MM.1S (cell line): ENCODE measurements around the gene TMED1.

Experiments
- DNase-seq: peaks from one replicate; pipeline ENCODE4 v3.0.0-alpha.2; 2015
- H2AFZ ChIP-seq: fragments of 300-600 bp; sonication (generic); 2 replicates; pipeline ENCODE4 v1.6.0; 2016; ENCODE audit warnings: antibody characterized with exemption, low read length
- H3F3A ChIP-seq: fragments of 300-600 bp; sonication (generic); 2 replicates; pipeline ENCODE4 v1.6.1; 2016; ENCODE audit warnings: mild to moderate bottlenecking, antibody characterized with exemption, low read length, moderate library complexity, mixed read lengths; ENCODE audit not compliant: insufficient read depth
- H3K27ac ChIP-seq: fragments of 300-600 bp; sonication (generic); 2 replicates; pipeline ENCODE4 v1.5.1; 2016; ENCODE audit warnings: mild to moderate bottlenecking, low read length
- H3K27me3 ChIP-seq: fragments of 300-600 bp; sonication (generic); replicated peaks from 2 replicates; pipeline ENCODE4 v1.6.0; 2016; ENCODE audit warnings: low read length; ENCODE audit not compliant: insufficient read depth
- H3K36me3 ChIP-seq: fragments of 300-600 bp; sonication (generic); replicated peaks from 2 replicates; pipeline ENCODE4 v1.6.1; 2016; ENCODE audit warnings: mild to moderate bottlenecking, low read length, mixed read lengths; ENCODE audit not compliant: insufficient read depth
- H3K4me1 ChIP-seq: fragments of 300-600 bp; sonication (generic); 2 replicates; pipeline ENCODE4 v1.6.1; 2016; ENCODE audit warnings: low read length, mixed read lengths
- H3K4me2 ChIP-seq: fragments of 300-600 bp; sonication (generic); 2 replicates; pipeline ENCODE4 v1.6.0; 2016; ENCODE audit warnings: low read depth, low read length
- H3K4me3 ChIP-seq: fragments of 300-600 bp; sonication (generic); 2 replicates; pipeline ENCODE4 v1.5.1; 2016; ENCODE audit warnings: low read length, mixed read lengths
- H3K79me2 ChIP-seq: fragments of 300-600 bp; sonication (generic); 2 replicates; pipeline ENCODE4 v1.6.1; 2016; ENCODE audit warnings: mixed run types, low read length, mixed read lengths
- H3K9ac ChIP-seq: fragments of 300-600 bp; sonication (generic); 2 replicates; pipeline ENCODE4 v1.6.1; 2016; ENCODE audit warnings: low read length, mixed read lengths
- H3K9me2 ChIP-seq: fragments of 300-600 bp; sonication (generic); replicated peaks from 2 replicates; pipeline ENCODE4 v1.6.1; 2016; ENCODE audit warnings: mild to moderate bottlenecking, low read length, mixed read lengths; ENCODE audit not compliant: insufficient read depth
- H3K9me3 ChIP-seq: fragments of 300-600 bp; sonication (generic); replicated peaks from 2 replicates; pipeline ENCODE4 v1.6.1; 2016; ENCODE audit warnings: mild to moderate bottlenecking, low read length, mixed read lengths; ENCODE audit not compliant: insufficient read depth
- H4K20me1 ChIP-seq: fragments of 300-600 bp; sonication (generic); 2 replicates; pipeline ENCODE4 v1.6.1; 2016; ENCODE audit warnings: mild to moderate bottlenecking, low read length, moderate library complexity, mixed read lengths; ENCODE audit not compliant: insufficient read depth
- CTCF ChIP-seq: fragments of 300-600 bp; sonication (generic); IDR thresholded peaks from 2 replicates; pipeline ENCODE4 v1.5.1; 2016; ENCODE audit warnings: antibody characterized with exemption, low read length, mixed read lengths
- EZH2 ChIP-seq: fragments of 300-600 bp; sonication (generic); optimal IDR thresholded peaks from 2 replicates; pipeline ENCODE3; 2017; ENCODE audit warnings: low read depth, mild to moderate bottlenecking, antibody characterized with exemption, low read length, mixed read lengths
- EZH2phosphoT487 ChIP-seq: fragments of 300-600 bp; sonication (generic); IDR thresholded peaks from 2 replicates; pipeline ENCODE4 v1.6.1; 2018; ENCODE audit warnings: antibody characterized with exemption, low read length

The TMED1 gene

GRCh38 chr19:10852941-10853340 lies 16.9 kb upstream of the TMED1 start:
- H3K4me3 ChIP-seq: no peak overlapping the region
- no peak overlapping the region for H3K27ac ChIP-seq
- H3K9me2 ChIP-seq: no peaks in the 10 kb centered on the region
- H3K9ac ChIP-seq: no peak overlapping the region
- H3K9me3 ChIP-seq: no peaks in the 10 kb centered on the region
- no peak overlapping the region for H3K4me2 ChIP-seq
- no peaks in the 10 kb centered on the region for H3F3A ChIP-seq
- no peaks in the 10 kb centered on the region for H4K20me1 ChIP-seq
- no peak overlapping the region for H2AFZ ChIP-seq
- DNase-seq: no peak
- H3K4me1 ChIP-seq: no peaks in the 10 kb centered on the region
- H3K79me2 ChIP-seq: no peaks in the 10 kb centered on the region
- H3K36me3 ChIP-seq: no peaks in the 10 kb centered on the region
- no peaks in the 10 kb centered on the region for H3K27me3 ChIP-seq
- TF ChIP-seq EZH2phosphoT487: no peak
- TF ChIP-seq EZH2: no peak
- no peak for TF ChIP-seq CTCF

- H3K27ac ChIP-seq: no peak overlapping the region
- H3K4me2 ChIP-seq: no peak overlapping the region
- H3K4me3 ChIP-seq: no peak overlapping the region
- H4K20me1 ChIP-seq: no peaks in the 10 kb centered on the region
- H3K9me2 ChIP-seq: no peaks in the 10 kb centered on the region
- no peak overlapping the region for H2AFZ ChIP-seq
- H3K4me1 ChIP-seq: no peaks in the 10 kb centered on the region
- TF ChIP-seq CTCF: no peak
- TF ChIP-seq EZH2phosphoT487: no peak
- no peak for TF ChIP-seq EZH2
- no peaks in the 10 kb centered on the region for H3K9me3 ChIP-seq
- H3K36me3 ChIP-seq: no peaks in the 10 kb centered on the region
- no peaks in the 10 kb centered on the region for H3K27me3 ChIP-seq
- no peaks in the 10 kb centered on the region for H3K79me2 ChIP-seq
- no peaks in the 10 kb centered on the region for H3F3A ChIP-seq
- DNase-seq: no peak
- no peak overlapping the region for H3K9ac ChIP-seq
Observed at GRCh38 chr19:10852098-10852800, 16.2 kb upstream of the TMED1 start.

GRCh38 chr19:10850631-10851030 lies 14.6 kb upstream of the TMED1 start:
- no peaks in the 10 kb centered on the region for H4K20me1 ChIP-seq
- H3K4me1 ChIP-seq: no peaks in the 10 kb centered on the region
- no peak overlapping the region for H3K4me2 ChIP-seq
- DNase-seq: no peak
- H3K36me3 ChIP-seq: no peaks in the 10 kb centered on the region
- H3K9me2 ChIP-seq: no peaks in the 10 kb centered on the region
- 0 out of 2 replicates have a peak, but pooled peaks cover 5% of the 10 kb centered on the region for H3K27me3 ChIP-seq
- no peak for TF ChIP-seq EZH2phosphoT487
- TF ChIP-seq EZH2: no peak
- TF ChIP-seq CTCF: no peak
- H2AFZ ChIP-seq: no peak overlapping the region
- no peaks in the 10 kb centered on the region for H3K9me3 ChIP-seq
- H3K9ac ChIP-seq: no peak overlapping the region
- no peaks in the 10 kb centered on the region for H3K79me2 ChIP-seq
- H3K4me3 ChIP-seq: no peak overlapping the region
- H3F3A ChIP-seq: no peaks in the 10 kb centered on the region
- no peak overlapping the region for H3K27ac ChIP-seq
